ENCODE data around the gene TSEN2.
A peak's percentile ranks its signal among the peaks of the same experiment; 100 is the strongest.

TSEN2 gene

DNA sequence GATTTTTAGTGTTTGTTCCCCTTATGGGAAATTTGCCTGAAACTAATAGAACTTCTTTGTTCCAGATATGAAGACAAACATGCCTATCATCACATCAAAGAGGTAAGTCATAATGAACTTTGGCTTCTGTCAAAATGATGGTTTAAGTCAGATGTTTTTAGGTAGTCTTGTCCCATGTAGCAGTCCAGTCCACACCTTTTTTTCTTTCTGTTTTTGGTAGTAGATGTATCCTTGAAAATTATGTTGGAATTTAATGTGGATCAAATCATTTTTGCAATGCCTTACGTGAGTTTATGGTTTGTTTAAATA lies 12.1 kb downstream of the TSEN2 start:
- H3K4me3 ChIP-seq (replicated peaks; ENCODE audit: low read depth, low read length): no peak overlapping the region
- no peak for DNase-seq (ENCODE audit: extremely low read depth, low read depth)
- TF ChIP-seq, protein P1, sequence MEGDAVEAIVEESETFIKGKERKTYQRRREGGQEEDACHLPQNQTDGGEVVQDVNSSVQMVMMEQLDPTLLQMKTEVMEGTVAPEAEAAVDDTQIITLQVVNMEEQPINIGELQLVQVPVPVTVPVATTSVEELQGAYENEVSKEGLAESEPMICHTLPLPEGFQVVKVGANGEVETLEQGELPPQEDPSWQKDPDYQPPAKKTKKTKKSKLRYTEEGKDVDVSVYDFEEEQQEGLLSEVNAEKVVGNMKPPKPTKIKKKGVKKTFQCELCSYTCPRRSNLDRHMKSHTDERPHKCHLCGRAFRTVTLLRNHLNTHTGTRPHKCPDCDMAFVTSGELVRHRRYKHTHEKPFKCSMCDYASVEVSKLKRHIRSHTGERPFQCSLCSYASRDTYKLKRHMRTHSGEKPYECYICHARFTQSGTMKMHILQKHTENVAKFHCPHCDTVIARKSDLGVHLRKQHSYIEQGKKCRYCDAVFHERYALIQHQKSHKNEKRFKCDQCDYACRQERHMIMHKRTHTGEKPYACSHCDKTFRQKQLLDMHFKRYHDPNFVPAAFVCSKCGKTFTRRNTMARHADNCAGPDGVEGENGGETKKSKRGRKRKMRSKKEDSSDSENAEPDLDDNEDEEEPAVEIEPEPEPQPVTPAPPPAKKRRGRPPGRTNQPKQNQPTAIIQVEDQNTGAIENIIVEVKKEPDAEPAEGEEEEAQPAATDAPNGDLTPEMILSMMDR (IDR thresholded peaks at IDR 0.05; ENCODE audit: low read depth, low read length, missing control alignments): no peak

DNA sequence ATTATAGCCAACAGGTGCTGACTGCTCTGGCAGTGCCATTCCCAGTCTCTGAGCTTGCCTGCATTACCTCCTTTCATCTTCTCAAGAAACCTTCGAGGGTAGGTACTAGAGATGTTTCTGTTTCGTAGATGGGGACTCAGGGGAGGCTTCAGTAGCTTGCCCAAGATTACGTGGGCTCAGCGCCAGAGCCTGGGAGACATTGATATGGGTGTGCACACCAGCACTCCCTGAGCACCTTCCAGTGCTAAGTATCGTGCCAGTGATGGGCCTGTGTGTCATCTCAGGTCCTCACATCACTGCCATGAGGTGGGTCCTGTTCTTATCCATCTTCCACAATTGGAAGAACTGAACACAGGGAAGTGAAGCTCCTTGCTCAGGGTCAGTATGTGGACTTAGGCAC lies 15.2 kb downstream of the TSEN2 start:
- TF ChIP-seq, protein P1 (IDR thresholded peaks at IDR 0.05; ENCODE audit: low read depth, low read length, missing control alignments): no peak
- no peak for DNase-seq (ENCODE audit: extremely low read depth, low read depth)
- H3K4me3 ChIP-seq (replicated peaks; ENCODE audit: low read depth, low read length): no peak overlapping the region

DNA sequence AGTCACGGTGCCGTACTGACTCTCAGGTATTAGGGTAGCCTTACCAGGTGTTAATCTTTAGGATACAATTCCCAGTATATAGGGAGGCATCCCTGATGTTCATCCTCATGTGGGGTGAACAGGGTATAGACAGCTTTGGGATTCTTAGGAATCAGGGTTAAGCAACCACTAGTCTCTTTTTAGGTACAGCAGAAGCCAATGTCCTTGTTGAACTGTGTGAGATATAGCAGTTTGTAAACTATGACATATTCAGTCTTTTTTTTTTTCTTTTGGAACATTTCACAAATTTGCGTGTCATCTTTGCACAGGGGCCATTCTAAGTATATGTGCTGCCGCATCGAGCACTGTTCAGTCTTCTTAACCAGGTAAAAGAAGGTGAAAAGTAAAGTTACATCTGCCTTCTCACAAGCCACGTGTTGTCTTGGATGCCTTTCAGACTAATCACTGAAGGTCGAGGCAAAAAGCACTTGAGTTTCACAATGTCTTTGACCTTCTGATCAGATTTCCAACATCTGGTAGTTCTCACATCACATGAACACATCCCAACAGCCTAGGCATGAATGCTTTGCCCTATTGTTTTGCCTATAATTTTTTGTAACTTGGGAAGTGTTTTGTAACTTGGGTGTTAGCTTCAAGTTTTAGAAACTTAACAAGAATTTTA lies 17.2 kb downstream of the TSEN2 start:
- peak; percentile 62 for DNase-seq (ENCODE audit: extremely low read depth, low read depth)
- TF ChIP-seq, protein P1 (IDR thresholded peaks at IDR 0.05; ENCODE audit: low read depth, low read length, missing control alignments): no peak
- no peak overlapping the region for H3K4me3 ChIP-seq (replicated peaks; ENCODE audit: low read depth, low read length)

DNA sequence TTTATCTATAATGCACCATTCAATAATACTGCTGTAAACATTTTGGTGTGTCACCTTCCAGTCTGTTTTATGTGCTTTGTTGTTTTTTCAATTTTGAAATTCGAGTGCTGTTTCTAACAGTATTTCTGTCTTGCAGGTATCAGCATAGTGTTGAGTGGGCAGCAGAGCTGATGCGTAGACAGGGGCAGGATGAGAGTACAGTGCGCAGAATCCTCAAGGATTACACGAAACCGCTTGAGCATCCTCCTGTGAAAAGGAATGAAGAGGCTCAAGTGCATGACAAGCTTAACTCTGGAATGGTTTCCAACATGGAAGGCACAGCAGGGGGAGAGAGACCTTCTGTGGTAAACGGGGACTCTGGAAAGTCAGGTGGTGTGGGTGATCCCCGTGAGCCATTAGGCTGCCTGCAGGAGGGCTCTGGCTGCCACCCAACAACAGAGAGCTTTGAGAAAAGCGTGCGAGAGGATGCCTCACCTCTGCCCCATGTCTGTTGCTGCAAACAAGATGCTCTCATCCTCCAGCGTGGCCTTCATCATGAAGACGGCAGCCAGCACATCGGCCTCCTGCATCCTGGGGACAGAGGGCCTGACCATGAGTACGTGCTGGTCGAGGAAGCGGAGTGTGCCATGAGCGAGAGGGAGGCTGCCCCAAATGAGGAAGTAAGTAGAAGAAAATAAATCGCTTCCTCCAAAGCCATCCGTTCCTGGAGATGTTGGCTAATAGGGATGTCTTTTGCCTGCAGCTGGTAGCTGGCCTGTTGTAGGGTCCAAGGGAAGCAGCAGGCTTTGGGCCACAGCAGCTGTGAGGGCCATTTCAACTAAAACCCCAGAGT lies 19.1 kb downstream of the TSEN2 start:
- TF ChIP-seq, protein P1 (IDR thresholded peaks at IDR 0.05; ENCODE audit: low read depth, low read length, missing control alignments): no peak
- no peak for DNase-seq (ENCODE audit: extremely low read depth, low read depth)

DNA sequence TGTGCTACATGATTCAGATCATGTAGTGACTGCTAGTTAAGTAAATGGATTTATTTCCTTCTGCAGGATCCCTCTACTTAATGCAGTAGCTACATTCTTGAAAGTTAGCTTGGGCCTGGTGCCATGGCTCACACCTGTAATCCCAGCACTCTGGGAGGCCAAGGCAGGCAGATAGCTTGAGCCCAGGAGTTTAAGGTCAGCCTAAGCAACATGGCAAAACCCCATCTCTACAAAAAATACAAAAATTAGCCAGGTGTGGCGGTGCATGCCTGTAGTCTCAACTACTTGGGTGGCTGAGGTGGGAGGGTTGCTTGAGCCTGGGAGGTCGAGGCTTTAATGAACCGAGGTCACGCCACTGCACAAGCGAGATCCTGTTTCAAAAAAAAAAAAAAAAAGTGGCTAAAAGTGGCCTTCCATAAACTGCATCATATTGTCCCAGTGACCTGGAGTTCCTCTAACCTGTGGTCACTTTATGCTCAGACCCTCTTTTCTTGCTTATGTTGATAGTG lies 22.0 kb downstream of the TSEN2 start:
- no peak overlapping the region for H3K4me3 ChIP-seq (replicated peaks; ENCODE audit: low read depth, low read length)
- TF ChIP-seq, protein P1 (IDR thresholded peaks at IDR 0.05; ENCODE audit: low read depth, low read length, missing control alignments): no peak
- DNase-seq (ENCODE audit: extremely low read depth, low read depth): no peak

More for the DNA sequence above, 19.1 kb downstream of the TSEN2 start:
- H3K4me3 ChIP-seq (replicated peaks; ENCODE audit: low read depth, low read length): no peak overlapping the region

DNA sequence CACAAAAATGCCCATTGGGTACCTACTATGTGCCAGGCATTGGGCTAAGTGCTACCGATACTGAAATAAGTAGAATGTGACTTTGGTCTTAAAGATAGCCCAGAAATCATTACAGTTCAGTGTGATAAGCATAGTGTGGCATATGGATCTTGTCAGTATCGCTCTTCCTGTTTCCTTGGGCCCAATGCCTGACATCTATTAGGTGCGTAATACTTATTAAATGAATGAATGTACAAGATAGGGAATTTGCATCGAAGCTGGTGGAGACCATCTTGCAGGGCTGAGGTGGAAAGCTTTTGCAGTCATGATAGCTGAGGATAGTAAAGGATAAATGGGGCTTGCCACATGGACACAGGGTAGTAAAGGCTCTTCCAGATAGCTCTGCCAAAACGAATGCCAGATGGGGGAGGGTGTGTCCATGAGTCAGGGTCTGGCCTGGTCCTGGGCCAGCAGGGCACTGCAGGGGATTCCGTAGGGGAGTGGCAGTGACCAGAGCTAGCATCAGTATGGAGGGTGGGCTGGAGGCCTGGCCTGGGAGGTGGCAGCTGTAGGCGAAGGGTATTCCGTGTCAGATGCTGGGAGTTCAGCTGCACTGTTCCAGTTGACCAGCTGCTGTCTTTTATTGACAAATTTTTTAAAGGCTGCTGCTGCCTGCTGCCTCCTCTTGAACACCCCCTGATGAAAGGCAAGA lies 23.5 kb downstream of the TSEN2 start:
- DNase-seq (ENCODE audit: extremely low read depth, low read depth): peak; percentile 48
- TF ChIP-seq, protein P1 (IDR thresholded peaks at IDR 0.05; ENCODE audit: low read depth, low read length, missing control alignments): no peak

More for the DNA sequence above, 23.5 kb downstream of the TSEN2 start:
- no peak overlapping the region for H3K4me3 ChIP-seq (replicated peaks; ENCODE audit: low read depth, low read length)
